GM08714 (cell line): Measurements from ENCODE around the gene TNNC1.

Experiments
- H3K4me3 ChIP-seq: fragments of 200-500 bp; sonication (Bioruptor generic); 2 replicates; pipeline ENCODE4 v1.5.1; 2014; ENCODE audit warnings: mild to moderate bottlenecking, low read length, inconsistent platforms
- ZNF274 ChIP-seq: IDR thresholded peaks from 2 replicates; pipeline ENCODE4 v1.6.1; 2012; ENCODE audit warnings: mild to moderate bottlenecking, low read depth, low read length

Gene TNNC1

DNA sequence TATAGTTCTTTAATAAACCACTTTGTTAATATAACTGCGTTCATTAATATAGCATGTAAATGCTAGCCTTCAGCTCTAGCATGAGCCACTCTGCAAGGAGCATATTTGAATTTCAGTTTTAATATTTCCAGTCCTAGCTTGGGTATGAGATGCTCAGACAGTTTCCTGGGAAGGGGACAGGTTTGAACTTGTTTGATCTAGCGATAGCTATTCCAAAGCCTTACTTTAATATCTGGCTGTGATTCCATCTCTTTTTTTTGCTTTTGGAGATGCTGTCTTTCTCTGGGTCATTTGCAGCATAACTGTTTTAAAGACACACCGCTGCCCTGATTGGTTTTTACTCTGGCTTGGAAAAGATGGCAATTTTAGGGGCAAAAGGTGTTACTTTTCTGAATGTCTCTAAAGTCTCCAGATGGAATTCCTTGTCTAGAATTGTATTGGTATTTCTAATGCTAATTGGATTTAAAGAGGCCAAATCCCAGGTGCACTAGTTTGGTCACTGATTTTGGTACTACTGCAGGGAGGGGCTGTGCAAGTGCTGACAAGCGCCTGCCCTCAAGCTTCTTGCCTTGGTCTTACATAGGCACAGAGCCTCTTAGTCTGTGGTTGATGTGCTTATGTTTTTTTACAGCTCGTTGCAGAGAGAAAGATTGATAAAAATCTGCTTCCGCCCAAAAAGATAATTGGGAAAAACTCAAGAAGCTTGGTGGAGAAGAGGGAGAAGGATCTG lies 4.4 kb upstream of the TNNC1 start:
- H3K4me3 ChIP-seq: no peak overlapping the region
- TF ChIP-seq ZNF274: no peak

DNA sequence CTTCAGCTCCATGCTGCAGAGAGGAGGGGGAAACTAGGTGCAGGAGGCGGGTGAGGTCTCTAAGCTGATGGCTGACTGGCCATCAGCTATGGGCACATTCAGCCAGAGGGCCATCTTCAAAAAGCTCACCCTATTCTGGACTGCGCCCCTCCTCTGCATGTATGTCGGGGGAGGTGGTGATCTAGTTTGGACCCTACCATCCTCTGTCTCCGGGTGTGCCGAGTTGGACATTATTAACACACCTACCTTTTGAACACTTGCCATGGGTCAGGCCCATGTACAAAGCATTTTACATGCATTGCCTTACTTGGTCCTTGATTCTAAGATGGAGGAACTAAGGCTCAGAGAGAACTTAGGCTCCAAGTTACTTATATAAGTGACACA lies 3.0 kb upstream of the TNNC1 start:
- no peak for TF ChIP-seq ZNF274
- H3K4me3 ChIP-seq: peak overlapping the region; percentile 94; the same call in 1 of the 2 replicates

DNA sequence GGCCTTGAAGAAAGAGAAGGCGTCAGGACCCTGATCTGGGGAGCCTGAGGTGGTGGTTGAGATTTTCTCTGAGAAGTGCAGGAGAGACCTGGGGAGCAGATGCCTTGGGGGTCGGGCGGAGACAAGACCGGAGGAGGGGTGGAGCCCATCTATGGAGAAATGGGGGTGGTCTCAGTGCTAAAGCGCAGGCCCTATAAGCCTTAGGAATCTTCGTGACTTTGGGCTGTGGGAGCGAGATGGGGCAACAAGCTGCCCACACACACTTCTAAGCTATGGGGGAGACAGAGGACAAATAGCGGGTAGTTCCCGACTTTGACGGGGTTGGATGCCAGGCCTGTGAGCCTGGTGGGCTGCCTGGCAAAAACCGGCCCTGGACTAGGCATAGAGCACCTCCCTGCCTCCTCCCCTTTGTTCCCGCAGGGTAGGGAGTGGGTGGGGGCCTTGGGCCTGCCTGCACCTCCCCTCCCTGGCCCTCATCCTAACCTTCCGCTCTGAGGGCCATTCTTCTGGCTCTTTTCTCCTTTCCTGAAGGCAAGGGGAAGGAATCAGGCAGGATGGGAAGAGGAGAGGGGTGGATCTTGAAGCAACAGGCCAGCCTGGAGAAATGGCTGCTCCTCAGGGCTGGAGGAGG lies 2.4 kb upstream of the TNNC1 start:
- H3K4me3 ChIP-seq: peak overlapping the region; percentile 94
- TF ChIP-seq ZNF274: no peak

DNA sequence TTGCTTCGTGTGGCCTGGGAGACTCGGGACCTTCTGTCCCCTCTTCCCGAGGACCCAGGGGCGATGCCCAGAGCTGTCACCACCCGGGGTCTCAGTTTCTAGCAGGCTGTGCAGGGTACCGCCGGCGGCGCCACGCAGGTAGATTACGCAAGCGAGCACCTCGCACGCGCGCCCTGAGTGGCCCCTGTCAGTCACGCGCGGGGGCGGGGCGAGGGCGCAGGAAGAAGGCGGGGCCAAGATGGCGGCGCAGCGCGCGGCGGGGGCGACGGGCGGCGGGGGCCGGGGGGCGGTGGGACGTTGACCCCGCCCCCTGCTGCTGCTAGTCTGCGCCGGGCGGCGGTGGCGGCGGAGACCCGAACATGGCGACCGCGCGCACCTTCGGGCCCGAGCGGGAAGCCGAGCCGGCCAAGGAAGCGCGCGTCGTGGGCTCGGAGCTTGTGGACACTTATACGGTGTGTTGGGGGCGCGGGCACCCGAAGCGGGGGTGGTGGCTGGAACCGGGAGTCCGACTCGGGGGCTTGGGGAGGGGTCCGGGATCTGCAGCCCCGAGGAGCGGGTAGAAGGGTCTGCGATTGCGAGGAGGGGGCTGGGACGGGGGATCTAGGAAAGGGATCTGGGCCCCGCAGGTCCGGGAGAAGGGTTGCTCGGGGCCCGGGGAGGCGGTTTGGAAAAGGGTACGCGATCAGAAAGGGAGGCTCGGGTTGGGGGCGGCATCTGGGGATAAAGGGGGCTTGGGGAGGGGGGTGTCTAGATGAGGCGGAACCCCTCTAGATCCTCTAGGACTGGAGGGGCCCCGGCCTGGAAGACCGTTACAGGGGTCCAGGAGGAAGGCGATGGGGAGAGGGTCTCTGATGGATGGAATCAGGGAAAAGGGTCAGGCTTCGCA lies 1.7 kb upstream of the TNNC1 start, which contains the start of gene NISCH:
Gene NISCH (plus strand): TSS at position 322 of the 886 bp plus-strand sequence. CDS start 38 bp downstream, at position 360.
- no peak for TF ChIP-seq ZNF274
- peak within 1 kb of the TSS; percentile 94 for H3K4me3 ChIP-seq

DNA sequence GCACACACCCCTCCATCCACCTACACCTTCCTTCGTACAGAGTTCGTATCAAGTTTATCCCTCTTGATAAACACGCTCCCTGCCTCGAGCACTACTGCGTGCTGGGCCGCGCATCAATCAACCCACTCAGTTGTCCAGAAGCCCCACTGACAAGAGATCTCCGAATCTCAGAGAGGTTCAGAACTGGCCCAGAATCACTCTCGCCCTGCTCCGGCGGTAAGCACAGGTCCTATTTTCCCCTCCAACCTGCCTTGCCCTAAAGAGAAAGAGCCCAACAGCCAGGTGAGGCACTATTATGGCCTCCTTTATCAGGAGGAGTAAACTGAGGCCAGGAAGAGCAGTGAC lies 1.1 kb upstream of the TNNC1 start:
- no peak for TF ChIP-seq ZNF274
- peak overlapping the region; percentile 87 for H3K4me3 ChIP-seq

DNA sequence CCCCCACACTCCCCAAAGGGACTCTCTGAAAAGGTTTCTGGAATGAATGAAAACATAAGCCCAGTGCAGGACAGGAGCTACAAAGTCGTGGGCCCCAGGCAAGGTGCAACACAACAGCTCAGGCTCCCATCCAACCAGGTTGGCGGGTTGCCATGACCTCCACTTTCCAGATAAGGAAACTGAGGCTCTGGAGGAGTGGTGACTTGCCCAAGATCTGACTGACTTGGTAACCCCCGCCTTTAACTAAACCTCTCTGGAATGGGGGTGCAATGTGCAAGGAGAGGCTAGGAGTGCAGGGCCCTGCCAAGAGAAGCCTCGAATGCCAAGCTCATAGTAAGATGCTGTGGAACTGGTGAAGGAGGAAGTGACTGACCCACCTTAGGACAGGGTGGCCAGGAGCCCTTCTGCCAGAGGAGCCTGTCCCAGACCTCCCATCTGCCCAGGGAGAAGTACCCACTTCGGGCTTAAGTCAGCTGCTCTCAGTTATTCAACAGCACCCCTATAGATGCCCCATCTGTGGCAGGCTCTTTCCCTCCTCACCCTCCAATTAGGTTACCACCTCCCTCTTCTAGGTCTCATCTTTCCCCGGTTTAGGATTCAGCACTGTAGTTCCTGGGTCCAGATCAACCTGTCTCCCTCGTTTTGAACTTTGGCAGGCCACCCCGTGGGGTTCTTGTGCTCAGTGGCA lies 553 bp upstream of the TNNC1 start:
- peak overlapping the region; percentile 87; the same call in 1 of the 2 replicates for H3K4me3 ChIP-seq

DNA sequence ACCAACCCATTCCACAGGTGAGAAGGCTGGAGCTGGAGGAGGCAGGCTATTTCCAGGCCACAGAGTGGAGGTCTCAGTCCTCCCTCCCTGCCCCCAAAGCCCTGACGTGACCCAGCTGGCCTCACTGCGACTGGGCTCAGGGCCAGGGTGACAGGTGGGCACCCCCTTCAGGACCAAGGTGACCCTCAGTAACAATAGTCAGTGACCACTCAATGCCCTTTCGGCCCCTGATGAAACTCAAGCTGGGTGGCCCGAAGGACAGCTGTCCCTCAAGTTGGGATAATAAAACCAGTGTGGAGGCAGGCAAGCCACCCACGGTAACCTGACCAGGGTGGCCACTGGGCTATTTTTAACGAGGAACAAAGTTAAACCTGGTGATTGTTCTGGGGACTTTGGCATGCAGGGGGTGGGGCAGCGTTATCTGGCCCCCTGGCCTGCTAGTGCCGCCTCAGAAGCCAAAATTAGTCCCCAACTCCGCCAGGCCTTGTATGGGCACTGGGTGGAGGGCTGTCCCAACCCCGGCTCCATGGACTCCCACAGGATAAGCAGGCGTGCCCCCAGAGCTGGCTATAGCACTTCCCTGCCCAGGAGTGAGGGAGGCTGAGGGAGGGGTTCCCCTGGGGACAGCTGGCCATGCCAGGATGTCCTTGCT lies 1.1 kb downstream of the TNNC1 start:
- no peak for TF ChIP-seq ZNF274
- H3K4me3 ChIP-seq: no peak overlapping the region

More for the DNA sequence above, 553 bp upstream of the TNNC1 start:
- no peak for TF ChIP-seq ZNF274

DNA sequence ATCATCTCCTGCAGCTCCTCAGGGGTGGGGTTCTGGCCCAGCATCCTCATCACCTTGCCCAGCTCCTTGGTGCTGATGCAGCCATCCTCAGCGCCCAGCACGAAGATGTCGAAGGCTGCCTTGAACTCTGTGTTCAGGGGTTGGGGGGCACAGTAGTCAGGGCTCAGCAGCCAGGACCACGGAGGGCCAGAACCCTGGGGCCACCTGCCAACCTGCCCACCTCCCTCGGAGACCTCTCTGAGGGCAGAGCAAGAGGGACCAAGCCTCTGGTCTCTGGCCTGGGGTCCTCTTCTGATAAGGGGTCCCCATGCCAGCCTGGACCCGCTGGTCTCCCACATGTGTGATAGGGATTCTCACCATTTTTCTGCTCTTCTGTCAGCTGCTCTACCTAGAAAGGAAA lies 1.7 kb downstream of the TNNC1 start:
- TF ChIP-seq ZNF274: no peak
- no peak overlapping the region for H3K4me3 ChIP-seq

DNA sequence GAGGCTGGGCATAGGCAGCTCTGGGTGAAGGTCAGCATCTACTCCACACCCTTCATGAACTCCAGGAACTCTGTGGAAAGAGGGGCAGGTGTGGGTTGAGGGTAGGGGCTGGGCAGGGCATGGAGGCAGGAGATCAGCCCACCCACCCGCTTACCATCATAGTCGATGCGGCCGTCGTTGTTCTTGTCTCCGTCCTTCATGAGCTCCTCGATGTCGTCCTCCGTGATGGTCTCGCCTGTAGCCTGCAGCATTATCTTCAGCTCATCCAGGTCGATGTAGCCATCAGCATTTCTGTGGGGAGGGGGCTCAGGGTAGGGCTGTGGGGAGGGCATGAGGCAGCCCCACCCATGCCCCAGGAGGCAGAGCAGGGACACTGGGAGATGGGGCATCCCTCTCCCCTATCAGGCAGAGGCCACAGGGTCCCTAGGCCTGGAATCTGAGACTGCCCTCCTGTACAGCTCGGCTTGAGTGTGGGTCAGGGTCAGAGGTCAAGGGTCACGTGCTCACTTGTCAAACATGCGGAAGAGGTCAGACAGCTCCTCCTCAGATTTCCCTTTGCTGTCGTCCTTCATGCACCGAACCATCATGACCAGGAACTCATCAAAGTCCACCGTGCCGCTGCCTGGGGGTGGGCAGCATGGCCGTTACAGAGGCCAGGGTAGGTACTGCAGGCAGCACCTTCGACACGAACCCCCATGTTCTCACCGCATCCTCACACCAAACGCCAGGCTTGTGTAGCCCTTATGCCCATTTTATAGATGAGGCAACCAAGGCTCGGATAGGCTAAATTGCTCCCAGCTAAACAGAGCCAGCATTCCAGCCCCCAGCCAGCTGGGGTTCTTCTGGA lies 2.4 kb downstream of the TNNC1 start:
- TF ChIP-seq ZNF274: no peak

DNA sequence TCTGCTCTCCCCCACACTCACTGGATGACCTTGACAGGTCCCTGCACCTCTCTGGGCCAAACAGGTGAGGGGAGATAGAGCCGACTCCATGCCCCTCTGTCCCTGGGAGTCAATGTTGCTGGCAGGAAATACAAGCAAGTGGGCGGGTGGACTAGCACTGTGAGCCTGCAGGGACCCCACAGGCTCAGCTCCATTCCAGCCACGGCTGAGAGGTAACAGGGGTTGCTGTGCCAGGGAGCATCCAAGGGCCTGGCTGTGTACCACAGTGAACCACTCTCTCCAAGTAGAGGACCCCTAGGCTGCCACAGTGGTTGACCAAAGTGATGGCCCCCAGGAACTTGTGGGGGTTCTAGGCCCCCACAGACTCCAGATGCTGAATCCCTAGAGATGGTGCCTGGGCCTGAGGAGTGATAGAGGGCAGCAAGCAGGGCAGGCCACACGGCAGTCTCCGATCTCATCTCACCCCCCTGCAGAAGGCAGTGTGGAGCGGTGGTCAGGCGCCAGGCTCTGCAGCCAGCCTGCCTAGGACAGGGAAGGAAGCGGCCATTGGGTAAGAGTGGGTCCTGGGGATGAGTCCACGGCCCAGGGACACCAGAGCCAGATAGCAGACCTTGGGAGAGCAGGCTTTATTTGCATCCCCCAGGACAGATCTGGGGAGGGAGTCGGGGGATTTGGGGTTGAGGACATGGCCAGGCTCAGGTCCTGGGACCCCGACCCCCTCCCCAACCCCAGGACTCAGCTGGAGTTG lies 3.2 kb downstream of the TNNC1 start:
- no peak overlapping the region for H3K4me3 ChIP-seq
- TF ChIP-seq ZNF274: no peak

More for the DNA sequence above, 2.4 kb downstream of the TNNC1 start:
- no peak overlapping the region for H3K4me3 ChIP-seq

DNA sequence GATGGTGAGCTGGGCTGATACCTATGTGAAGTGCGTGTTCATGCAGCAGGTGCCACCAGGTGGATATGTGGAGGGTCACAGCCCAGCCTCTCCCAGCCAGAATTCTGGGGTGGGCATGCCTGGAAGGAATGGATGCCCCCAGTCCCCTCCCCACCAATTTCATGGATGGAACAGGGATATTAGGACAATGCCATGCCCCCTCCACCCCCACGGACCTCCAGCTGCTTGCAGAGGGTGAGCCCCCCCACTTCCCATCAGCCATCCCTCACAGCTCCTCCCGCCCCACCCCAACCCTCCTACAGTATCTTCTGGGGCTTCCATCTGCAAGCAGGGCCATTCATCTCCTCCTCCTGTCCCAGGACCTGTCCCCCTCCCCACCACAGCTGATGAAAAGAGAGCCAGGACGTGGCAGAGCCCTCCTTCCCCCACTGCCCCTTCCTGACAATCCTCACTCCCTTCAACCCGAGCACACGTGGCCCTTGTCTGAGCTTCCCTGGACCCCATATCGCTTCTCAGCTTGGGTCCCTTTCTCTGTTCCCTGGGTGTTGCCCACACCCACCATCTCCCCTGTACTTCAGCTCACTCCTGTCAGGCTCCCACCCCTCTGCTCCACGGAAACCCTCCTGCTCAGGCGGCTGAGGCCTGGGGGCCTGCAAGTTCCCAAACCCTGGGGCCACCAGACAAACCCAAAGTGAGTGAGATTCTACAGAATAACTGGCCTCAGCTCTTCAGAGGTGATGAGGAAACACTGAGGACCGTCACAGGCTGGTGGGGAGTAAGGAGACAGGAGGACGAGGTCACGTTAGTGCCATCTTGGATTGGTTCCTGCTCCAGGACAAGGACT lies 6.1 kb downstream of the TNNC1 start:
- no peak for TF ChIP-seq ZNF274
- no peak overlapping the region for H3K4me3 ChIP-seq
